SK-N-MC (cell line): ENCODE measurements around the gene GLS.

ENCODE experiments used
- EZH2 ChIP-seq: fragments of 200-600 bp; sonication (generic); IDR thresholded peaks from one replicate; pipeline ENCODE4 v1.6.1; 2017; ENCODE audit warnings: antibody characterized with exemption
- POLR2AphosphoS5 ChIP-seq: IDR thresholded peaks from 2 replicates; pipeline ENCODE4 v1.6.1; 2012; ENCODE audit warnings: mild to moderate bottlenecking, low read depth, low read length, borderline replicate concordance

- no peak for TF ChIP-seq EZH2
- no peak for TF ChIP-seq POLR2AphosphoS5
These were observed 33.0 kb upstream of the GLS start for GRCh38 chr2:190847504-190848081.
